Right kidney (tissue), 9 donors: ENCODE results near the gene SKAP1.

Experiments used
- DNase-seq: peaks from one replicate; pipeline ENCODE4 v3.0.0-alpha.2; 2016
- long read RNA-seq, 8 donors: transcript quantifications; one replicate each; lab custom pipeline, GENCODE V29; 2026

The SKAP1 gene
- long read RNA-seq, donor 1, partial matches to known transcripts, result 0 of 4 reads
- long read RNA-seq, donor 1, other reads (novel, unspliced or antisense), result 0 of 4 reads
- long read RNA-seq, donor 2, result 0 reads
- long read RNA-seq, donor 3, result 0 reads
- long read RNA-seq, donor 4, result 0 reads
- long read RNA-seq, donor 5, partial matches to known transcripts, result 0 of 2 reads
- long read RNA-seq, donor 5, other reads (novel, unspliced or antisense), result 0 of 2 reads
- long read RNA-seq, donor 6, partial matches to known transcripts, result 0 of 3 reads
- long read RNA-seq, donor 6, other reads (novel, unspliced or antisense), result 0 of 3 reads
- long read RNA-seq, donor 7, result 0 reads
- long read RNA-seq, donor 8, result 0 reads

DNA sequence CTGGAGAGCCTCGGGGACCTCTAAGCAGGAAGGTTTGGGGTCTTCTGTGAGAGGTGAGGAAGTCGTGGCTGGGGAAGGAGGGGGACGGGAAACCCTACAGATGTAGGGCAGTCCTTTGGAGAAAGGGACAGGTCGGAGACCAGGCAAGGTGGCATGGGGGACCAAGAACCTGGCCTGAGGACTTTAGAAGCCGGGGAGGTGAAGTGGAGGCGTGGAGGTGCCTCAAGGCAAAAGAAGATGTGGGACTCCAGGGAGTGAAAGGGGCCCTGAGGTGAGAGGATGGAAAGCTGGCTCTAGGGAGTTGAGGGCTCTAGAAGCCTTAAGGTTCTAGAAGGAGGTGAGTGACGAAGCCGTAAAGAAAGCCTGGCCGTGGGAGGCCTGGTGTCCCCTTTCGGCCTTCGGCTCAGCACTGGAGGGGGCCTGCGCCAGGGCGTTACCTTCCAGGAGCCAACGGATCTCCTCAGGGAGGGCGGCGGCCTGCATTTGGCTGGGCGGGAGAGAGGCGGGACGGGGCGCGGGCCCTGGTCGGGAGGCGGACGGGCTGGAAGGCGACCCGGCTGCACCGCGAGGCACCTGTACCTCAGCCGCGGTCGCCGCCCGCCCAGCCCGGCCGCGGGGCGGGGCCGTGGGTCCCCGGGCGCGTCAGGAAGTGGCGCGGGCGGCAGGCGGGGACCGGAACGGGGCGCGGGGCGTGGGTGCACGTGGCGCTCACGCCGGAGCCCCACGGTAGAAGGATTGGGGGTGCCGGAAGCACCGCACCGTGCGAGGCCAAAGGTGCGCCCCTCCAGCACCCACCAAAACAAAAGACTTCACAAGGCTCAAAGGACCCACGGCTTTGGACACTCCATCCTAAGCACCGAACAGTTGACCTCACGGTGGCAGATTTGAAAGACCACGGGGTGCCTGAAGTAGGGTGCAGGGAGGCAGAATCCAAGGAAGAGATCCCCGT, at the start of gene SKAP1:
SKAP1 (minus strand) TSS at position 577 of the 949 bp plus-strand sequence.
- peak; percentile 59 for DNase-seq

DNA sequence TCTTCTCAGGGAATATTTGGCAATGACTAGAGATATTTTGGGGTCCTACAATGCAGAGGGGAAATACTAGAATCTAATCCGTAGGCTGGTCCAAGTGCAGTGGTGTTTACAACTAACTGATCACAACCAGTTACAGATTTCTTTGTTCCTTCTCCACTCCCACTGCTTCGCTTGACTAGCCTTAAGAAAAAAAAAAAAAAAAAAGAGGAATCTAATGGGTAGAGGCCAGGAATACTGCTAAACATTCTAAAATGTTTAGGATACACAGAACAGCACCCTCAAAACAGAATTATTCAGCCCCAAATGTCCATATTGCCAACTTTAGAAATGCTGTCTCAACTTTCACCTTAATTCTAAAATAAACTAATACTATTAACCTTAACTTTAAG, 49.0 kb upstream of the SKAP1 start:
- DNase-seq, result no peak

DNA sequence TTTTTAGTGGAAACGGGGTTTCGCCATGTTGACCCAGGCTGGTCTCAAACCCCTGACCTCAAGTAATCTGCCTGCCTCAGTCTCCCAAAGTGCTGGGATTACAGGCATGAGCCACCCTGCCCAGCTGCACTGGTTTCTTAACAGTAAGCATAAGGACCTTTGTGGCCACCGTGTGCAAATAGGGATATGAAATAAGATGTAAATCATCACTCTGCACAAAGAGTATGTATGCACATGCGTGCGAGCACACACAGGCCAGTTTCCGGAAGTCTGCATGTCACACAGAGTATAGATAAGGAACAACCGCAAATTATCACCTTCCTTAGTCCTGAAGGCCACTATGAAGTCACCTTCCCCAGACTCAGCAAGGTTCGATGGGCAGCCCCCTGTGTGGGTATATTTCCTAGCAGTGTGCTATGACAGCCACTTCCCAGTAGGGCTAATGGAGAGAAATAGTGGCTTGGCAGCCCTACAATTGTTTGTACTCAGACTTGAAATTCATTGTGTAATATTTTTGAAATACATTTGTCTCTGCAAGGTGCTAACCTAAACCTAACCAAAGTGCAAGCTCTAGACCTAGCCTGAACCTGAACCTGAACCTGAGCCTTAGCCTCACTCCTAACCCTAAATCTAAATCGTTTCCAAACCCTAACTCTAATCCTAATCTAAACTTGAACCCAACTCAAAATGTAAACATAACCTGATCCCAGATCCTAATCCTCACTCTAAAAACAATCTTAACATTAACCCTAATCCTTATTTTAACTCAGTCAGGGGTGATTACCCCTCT, 48.4 kb upstream of the SKAP1 start:
- no peak for DNase-seq

DNA sequence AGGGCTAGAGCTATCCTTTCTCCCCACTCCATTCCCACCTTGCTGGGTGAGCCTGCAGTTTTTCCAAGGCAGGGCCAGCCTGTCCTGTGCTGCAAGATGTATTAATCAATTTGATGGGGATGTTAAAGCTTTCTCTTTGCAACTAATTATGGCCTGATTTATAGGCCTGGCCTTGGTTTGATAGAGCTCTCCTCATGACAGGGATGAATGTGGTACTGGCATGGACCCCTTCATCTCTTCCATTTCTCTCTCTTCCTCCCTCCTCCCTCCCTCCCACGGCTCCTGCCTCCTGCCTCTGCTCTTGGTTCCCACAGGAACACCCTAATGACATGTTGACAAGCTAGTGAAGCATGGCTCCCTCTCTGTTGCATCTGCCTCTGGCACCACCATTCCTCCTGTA, 47.2 kb upstream of the SKAP1 start:
- peak; percentile 48 for DNase-seq

DNA sequence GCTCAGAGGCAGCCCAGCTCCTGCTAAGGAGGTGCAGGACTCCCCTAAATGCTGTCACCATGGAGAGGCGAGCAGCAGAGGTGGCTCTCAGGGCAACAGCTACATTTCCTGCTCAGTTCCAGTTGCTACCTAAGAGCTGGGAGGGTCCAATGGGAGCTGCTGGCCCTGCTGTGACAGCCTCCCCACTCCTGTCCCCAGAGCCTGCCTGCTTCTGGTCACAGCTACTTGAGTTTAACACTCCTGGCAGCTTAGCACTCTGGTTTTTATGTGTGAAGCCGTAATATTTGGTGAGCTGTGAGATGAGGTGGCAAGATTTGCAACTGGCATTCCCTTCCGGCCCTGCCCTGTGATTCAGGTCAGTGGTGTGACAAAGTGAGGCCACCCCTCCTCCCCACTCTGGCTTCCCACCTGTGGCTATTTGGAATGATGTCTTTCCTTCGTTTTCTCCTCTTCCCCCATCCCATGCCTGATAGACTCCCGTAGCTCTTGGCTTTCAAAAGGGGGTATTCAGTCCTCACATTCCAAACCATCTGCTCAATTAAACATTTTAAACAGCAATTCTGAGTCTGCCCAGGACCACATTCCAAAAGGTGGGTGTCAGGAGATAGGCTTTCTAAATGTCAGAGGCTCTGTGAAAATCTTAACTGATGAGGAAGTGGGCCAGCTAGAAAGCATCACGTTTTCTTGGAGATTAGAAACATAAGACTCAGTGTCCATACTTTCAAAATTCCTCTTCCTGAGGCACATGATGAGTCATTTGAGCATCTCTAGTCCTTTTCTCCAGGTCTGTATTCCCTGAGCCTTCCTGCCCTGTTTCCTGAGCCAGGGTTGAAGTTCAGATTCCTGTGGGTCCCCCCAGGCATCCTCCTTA, 42.6 kb upstream of the SKAP1 start:
- DNase-seq, result peak; percentile 74

DNA sequence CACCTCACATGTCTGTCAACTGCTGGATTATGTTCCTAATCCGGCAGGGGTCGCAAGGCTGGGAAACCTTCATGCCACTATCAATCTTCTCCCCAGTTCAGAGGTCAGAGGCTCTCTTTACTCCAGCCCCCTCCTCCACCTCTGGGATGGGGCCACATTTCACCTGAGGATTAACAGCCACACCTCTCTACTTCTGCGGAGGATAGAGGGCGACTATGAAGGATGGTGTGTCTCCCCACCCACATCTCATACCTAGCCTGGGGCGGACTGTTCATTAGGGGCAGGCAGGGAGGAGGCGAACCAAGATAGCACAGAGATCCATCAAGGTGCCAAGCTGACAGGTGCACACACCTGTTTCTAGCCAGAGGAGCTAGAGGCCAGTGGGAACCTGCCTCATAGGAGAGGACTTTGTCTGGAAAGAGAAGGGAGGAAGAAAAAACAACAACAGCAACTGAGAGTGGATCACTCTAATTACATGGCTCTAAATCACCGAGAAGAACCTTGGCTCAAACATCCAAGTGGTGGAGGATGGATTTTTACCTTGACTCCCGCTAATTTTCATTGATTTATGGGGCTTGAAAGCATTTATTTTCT, 41.9 kb upstream of the SKAP1 start:
- peak; percentile 71 for DNase-seq

DNA sequence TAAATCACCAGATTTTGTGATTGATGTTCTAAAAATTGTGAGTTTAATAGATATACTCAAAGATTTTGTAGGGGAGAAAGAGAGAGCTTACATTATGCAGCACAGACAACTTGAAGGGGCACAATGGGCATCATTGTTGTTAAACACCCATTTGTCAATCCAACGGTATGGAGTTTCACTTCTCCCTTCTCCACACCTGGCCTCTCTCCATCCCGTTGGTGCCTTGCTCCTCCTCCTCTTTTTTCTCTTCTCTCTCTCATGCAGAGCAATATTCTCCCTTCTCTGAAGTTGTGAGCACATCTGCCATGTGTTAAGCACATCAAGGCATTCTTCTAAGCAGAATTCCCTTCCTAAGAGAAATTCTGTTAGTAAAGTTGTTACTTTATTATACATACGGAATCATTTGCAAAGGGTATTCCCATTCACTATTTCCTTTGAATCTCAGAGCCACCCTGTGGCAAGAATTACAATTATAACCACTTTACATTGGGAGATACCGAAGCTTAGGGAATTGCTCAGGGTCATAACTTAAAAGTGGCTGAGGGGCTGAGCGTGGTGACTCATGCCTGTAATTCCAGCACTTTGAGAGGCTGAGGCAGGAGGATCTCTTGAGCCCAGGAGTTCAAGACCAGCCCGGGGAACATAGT, 40.5 kb upstream of the SKAP1 start:
- DNase-seq, result no peak

DNA sequence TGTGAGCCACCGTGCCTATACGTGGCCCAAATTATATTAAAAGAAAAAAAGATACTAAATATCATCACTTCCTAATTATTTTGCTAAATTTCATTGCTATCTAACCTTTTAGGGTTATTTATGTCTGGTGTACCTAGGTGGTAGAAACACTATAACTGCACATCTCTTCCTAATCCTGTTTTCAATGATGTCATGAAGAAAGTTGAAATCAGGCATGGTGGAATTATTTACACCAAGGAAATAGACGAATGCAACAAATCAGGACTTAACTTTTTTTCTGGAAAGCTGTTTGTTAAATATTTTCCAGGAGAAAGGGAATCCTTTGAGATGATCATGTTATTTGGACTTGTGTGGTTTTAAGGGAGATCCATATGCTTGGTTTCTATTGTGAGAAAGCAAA, 39.2 kb upstream of the SKAP1 start:
- DNase-seq, result no peak

DNA sequence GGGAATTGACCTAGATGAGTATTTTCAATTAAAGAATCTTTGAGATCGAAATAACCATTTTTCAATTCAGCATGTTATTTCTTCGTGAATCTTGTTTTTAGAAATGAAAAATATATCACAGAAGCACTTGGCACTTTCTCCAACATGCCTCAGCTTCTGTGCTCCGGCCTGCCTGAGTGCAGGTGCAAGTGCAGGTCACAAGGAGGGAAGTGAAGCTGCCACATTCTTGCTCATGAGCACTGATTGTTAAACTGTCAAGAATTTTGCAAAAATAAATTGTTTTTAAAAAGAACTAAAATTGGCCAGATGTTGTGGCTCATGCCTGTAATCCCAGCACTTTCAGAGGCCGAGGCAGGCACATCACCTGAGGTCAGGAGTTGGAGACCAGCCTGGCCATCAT, 38.3 kb upstream of the SKAP1 start:
- no peak for DNase-seq

DNA sequence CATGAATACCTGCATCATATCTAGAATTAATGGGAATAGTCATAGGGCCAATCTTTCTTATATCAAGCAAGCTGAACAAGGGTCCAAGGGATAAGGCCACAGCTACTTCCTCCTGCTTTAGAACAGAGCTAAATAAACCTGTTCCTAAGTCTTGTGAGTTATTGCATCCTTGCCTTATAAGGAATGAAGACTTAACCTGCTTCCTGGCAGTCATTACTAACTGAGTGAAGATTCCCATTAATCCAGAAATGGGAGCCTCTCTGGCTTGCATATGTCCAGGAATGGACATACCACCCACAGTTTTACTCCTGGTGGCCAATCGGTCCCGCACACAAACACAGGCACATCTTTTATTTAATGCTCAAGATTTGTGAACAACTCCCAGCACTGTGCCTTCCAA, 35.9 kb upstream of the SKAP1 start:
- DNase-seq, result no peak

DNA sequence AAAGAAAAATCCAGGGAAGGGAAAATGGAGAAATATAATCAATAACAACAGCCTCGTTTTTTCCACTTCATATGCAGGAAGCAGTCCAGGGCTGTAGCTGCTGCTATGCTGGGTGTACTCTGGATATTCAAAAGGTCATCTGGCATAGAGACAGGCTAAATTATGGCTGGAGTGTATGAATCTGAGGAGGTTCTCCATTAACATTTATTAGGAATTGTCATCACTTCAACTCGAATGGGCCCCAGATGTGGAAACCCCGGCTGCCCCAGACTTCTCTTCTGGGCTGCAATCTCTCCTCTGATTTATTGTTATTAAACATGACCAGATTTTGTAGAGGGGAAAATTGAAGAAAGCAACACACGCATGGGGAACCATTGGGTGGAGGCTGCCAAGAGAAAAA, 33.5 kb upstream of the SKAP1 start:
- no peak for DNase-seq

DNA sequence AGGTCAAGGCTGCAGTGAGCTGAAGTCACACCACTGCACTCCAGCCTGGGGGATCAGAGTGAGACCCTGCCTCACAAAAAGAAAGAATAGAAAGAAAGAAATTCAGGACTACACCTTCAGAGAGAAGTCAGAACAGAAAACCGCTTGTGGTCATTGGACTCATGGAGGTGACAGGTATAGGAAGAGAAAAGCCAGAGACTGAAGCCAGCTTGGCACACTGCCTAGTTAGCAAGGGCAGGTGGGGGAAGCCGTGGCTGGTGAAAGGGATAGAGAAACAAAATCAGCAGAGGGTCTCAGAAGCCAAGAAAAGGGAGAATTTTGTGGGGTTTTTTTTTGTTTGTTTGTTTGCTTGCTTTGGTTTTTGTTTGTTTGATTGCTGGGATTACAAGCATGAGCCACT, 32.9 kb upstream of the SKAP1 start:
- no peak for DNase-seq

DNA sequence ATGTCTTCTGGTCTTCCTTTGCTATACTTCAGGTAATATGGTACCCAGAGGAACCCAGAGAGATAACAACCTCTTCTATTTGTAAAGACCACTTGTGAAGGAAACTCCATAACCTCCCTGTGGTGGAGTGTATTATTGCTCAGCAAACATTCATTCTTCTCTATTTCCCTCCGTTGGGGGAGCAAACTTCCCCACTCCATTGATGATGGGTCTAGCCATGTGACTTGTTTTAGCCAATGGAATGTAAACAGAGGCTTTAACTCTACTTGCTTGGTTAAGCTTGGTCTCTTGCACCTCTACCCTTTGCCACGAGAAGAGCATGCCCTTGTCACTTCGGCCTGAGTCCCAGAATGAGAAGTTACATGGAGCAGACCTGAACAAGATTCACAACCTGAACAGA, 30.0 kb upstream of the SKAP1 start:
- DNase-seq, result no peak

DNA sequence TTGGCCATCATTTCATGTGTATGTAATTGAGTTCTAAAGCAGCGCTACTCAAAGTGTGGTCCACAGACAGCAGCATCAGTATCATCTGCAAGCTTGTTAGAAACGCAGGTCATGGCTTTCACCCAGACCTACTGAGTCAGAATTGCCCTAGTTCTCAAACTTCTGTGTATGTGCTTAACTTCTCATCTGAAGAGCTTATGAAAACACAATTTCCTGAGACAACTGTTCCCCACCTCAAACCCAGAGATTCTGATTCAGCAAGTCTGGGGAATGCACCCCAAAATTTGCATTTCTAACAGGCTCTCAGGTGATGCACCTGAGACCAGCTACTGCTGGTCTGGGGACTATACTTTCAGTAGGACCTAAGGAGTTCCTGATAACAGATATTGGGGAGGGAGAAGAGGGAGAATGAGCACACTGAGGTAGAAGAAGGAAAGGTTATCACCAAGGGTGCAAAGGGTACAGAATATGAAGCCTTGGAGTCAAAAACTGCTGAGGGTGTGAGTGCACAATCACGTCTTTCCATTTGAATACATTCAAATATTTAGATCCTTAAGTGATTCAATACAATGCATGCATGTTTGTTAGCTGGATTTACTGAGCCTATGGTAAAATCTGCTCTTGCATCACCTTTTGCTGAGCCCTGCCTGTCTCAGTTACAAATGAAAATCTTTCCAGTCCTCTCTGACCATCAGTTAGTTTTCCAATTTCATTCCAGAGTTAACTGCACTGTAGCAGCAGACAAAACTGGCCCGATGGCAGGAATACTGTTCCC, 29.2 kb upstream of the SKAP1 start:
- DNase-seq, result no peak

DNA sequence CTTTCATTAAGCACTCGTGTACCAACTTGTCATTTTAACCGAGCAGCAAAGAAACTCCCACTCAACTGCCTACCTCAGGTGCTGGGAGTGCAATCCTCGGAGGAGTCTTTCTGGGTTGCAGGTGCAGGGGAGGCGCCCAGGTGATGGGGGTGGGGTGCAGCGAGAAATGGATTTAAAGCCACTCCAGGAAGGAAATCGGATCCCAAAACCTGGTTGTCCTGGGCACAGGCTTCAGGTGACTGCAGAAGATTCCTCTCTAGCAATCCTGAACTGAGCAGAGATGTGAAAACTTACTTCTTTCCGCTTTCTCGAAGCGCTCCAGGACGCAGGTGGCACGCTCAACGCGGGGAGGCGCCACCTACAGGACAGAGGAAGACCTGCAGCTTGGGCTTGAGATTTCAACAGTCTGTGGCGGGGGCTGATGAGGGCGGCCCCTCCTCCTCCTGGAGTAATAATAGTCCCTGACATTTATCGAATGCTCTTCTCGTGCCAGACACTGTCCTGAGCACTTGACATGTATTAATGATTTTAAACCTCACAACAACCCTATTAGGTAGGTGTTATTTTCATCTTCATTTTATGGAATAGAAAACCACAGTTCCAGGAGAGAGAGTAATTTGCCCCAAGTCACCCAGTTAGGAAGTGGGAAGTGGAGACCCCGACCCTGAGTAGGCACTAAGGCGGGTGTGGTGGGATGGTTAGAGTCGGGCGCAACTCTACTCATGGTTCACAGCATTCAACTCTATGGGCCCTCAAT, 27.2 kb upstream of the SKAP1 start:
- peak; percentile 77 for DNase-seq

DNA sequence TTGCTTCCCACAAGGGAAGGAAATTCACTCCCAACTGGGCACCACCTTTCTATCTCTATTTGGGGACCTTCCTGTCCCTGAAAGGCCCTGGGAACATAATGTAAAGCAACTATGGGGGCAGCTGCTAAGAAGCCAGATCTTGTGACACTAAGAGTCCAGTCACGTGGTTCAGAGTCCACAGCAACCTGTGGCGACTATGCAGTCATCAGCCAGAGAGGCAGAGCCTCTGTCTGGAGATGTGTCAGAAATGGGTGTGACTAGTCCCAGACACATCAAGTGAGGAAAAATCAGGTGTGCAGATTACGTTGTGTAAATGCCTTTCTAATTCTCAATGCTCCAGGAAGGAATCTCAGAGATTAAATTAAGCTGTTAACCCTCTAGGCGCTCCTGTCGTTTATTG, 26.6 kb upstream of the SKAP1 start:
- DNase-seq, result no peak

DNA sequence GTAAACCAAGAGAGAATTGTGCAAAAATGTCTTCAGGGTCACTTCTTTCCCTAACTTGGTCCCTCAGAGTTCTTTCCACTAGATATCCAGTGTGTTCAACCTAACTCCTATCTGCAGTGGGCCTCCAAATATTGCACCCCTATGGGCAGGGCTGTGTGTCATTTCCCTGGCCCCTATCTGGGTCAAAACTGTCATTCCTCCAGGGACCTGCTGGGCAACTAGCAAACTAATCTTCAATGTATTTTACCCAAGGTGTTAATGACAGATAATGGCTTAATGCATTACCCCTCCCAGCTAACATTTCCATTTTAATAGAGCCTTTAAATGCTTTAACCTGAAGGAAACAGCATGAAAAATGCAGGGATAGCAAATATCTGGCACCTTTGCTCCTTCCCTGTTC, 25.8 kb upstream of the SKAP1 start:
- DNase-seq, result no peak

DNA sequence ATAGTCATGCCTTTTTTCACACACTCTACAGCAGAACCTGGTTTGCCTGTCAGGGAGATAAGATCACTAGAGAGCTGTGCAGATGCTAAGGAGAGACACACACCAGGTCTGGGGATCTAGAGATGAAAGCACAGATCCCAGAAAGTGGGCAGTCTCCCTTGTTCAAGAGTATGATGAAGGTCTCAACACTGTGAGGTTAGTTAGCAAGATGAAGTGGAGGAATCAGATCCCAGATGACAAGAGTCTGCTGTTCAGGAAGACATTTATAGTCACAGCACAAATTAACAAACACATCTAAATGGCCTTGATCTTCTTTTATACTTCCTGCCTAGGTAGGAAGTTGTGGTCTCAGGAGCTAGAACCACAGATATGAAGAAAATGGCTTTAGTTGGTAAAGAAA, 23.4 kb upstream of the SKAP1 start:
- DNase-seq, result no peak

DNA sequence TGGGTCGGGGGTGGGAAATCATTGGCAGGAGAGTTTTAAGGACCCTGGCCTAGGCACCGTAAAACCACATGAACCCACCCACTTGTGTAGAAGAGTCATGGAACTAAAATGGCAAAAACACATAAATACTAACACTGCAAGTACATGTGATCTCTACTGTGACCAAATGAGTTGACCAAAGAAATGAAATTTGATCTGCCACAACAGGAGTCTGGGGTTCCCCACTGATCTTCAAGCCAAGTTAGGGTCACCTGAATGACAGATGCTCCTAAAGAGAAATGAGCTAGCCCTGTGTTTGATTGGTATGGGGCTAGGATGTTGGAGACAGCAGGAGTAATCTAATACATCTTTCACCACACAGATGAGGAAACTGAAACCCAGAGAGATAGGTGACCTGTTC, 21.5 kb upstream of the SKAP1 start:
- DNase-seq, result no peak
